ENCODE data around the gene NANOS3.

Gene NANOS3

GRCh38 chr19:13896227-13896626 lies 19.3 kb downstream of the NANOS3 start:
- Histone ChIP-seq H3K4me3 (ENCODE audit: low read depth, low read length) (no peak overlapping the region), H3K27me3 (replicated peaks) (no peaks in the 10 kb centered on the region), H3K27ac (no peak overlapping the region), H3K36me3 (replicated peaks) (no peaks in the 10 kb centered on the region)
- no peak for DNase-seq
- no peak for TF ChIP-seq CTCF (IDR thresholded peaks at IDR 0.05; ENCODE audit: low read depth, low read length, missing control alignments)
- in situ Hi-C loops (cut with HindIII; ENCODE audit: low pct_ligation_motif_present, low sequenced_read_pairs): no loop called here

GRCh38 chr19:13899393-13899792 lies 22.5 kb downstream of the NANOS3 start:
- H3K27me3 ChIP-seq (replicated peaks): no peaks in the 10 kb centered on the region
- no peak for DNase-seq
- no peak for TF ChIP-seq CTCF (IDR thresholded peaks at IDR 0.05; ENCODE audit: low read depth, low read length, missing control alignments)
- no peak overlapping the region for H3K4me3 ChIP-seq (ENCODE audit: low read depth, low read length)
- H3K27ac ChIP-seq: no peak overlapping the region
- no peaks in the 10 kb centered on the region for H3K36me3 ChIP-seq (replicated peaks)
- in situ Hi-C loops (cut with HindIII; ENCODE audit: low pct_ligation_motif_present, low sequenced_read_pairs): no loop called here

- Histone ChIP-seq H3K36me3 (replicated peaks) (no peaks in the 10 kb centered on the region), H3K27me3 (replicated peaks) (no peaks in the 10 kb centered on the region), H3K27ac (no peak overlapping the region), H3K4me3 (ENCODE audit: low read depth, low read length) (no peak overlapping the region)
- no peak for DNase-seq
- no peak for TF ChIP-seq CTCF (IDR thresholded peaks at IDR 0.05; ENCODE audit: low read depth, low read length, missing control alignments)
- in situ Hi-C loops (cut with HindIII; ENCODE audit: low pct_ligation_motif_present, low sequenced_read_pairs): no loop called here
Observed at GRCh38 chr19:13899912-13900584, 23.1 kb downstream of the NANOS3 start.

- no peaks in the 10 kb centered on the region for H3K36me3 ChIP-seq (replicated peaks)
- TF ChIP-seq CTCF (IDR thresholded peaks at IDR 0.05; ENCODE audit: low read depth, low read length, missing control alignments): peak; percentile 59
- no peak overlapping the region for H3K27ac ChIP-seq
- no peak overlapping the region for H3K4me3 ChIP-seq (ENCODE audit: low read depth, low read length)
- in situ Hi-C loops (cut with HindIII; ENCODE audit: low pct_ligation_motif_present, low sequenced_read_pairs): no loop called here
- no peak for DNase-seq
- H3K27me3 ChIP-seq (replicated peaks): no peaks in the 10 kb centered on the region
Observed at GRCh38 chr19:13902993-13903555, 26.1 kb downstream of the NANOS3 start.

GRCh38 chr19:13905634-13906520 lies 28.9 kb downstream of the NANOS3 start, which contains the start of the genes BRME1 and CC2D1A:
Gene BRME1, minus strand, starts transcription at chr19:13906117. Its CDS starts 1,225 bp downstream, at chr19:13904892.
Gene CC2D1A, plus strand, starts transcription at chr19:13906201. Its CDS starts 241 bp downstream, at chr19:13906442.
- H3K4me3 ChIP-seq (ENCODE audit: low read depth, low read length): peak within 1 kb of the TSS; percentile 80
- DNase-seq: peak; percentile 73
- in situ Hi-C loops (cut with HindIII; ENCODE audit: low pct_ligation_motif_present, low sequenced_read_pairs): no loop called here
- no peak for TF ChIP-seq CTCF (IDR thresholded peaks at IDR 0.05; ENCODE audit: low read depth, low read length, missing control alignments)
- H3K36me3 ChIP-seq (replicated peaks): no peaks in the 10 kb centered on the region
- no peak within 1 kb of the TSS for H3K27ac ChIP-seq
- no peaks in the 10 kb centered on the region for H3K27me3 ChIP-seq (replicated peaks)

Measured in brain microvascular endothelial cell (primary cell).